Measurements from ENCODE around the gene SAMD13. TPM values are rescaled to one million over a fixed set of nuclear protein-coding genes. Genes with fewer than 3 reads are reported as not detected.
"Not testable (repeated sequence)": the region's sequence is repeated elsewhere in the genome, so short reads cannot be mapped to it uniquely, and the experiment has no call there.

Gene SAMD13
- total and polyA plus RNA-seq, 5 experiments from 2014 or later, result 0.57 to 1.3 (median 1.2) TPM

- DNase-seq (no peak), ATAC-seq (no peak)
- Mint-ChIP-seq H3K4me3 (no peak overlapping the region), H3K4me1 (peaks cover 7 to 16% (median 12%) of the 10 kb centered on the region in 4 donors), H3K36me3 (no peaks in the 10 kb centered on the region), H3K27ac (no peak overlapping the region), H3K27me3 (no peaks in the 10 kb centered on the region), H3K9me3 (no peaks in the 10 kb centered on the region)
- POLR2A ChIA-PET, result no interaction called here
Observed at GRCh38 chr1:84267476-84267875, 34.0 kb upstream of the SAMD13 start.

GRCh38 chr1:84268346-84268745 is 33.2 kb upstream of the SAMD13 start:
- no peaks in the 10 kb centered on the region for H3K36me3 Mint-ChIP-seq
- H3K4me3 Mint-ChIP-seq, result no peak overlapping the region

GRCh38 chr1:84269306-84269705 is 32.2 kb upstream of the SAMD13 start:
- Mint-ChIP-seq H3K4me3 (no peak overlapping the region), H3K27me3 (no peaks in the 10 kb centered on the region), H3K4me1 (peaks cover 4 to 20% (median 12%) of the 10 kb centered on the region in 4 donors), H3K36me3 (no peaks in the 10 kb centered on the region), H3K9me3 (peaks cover 0 to 3% (median 0%) of the 10 kb centered on the region in 9 donors), H3K27ac (no peak overlapping the region)
- POLR2A ChIA-PET, result no interaction called here
- ATAC-seq (no peak), DNase-seq (no peak)

More at GRCh38 chr1:84268346-84268745, 33.2 kb upstream of the SAMD13 start:
- POLR2A ChIA-PET, result no interaction called here
- no peaks in the 10 kb centered on the region for H3K27me3 Mint-ChIP-seq
- ATAC-seq (no peak), DNase-seq (no peak)
- peaks cover 4 to 20% (median 12%) of the 10 kb centered on the region in 4 donors for H3K4me1 Mint-ChIP-seq
- peaks cover 0 to 3% (median 0%) of the 10 kb centered on the region in 9 donors for H3K9me3 Mint-ChIP-seq
- H3K27ac Mint-ChIP-seq, result no peak overlapping the region

- H3K9me3 Mint-ChIP-seq, result peaks cover 0 to 3% (median 0%) of the 10 kb centered on the region in 9 donors
- POLR2A ChIA-PET, result interaction anchor here (0.6 kb wide), 1 partner anchor 118 kb away, joined by 5 read pairs; no protein-coding TSS in a partner anchor
- peaks cover 0 to 2% (median 0%) of the 10 kb centered on the region in 3 donors for H3K36me3 Mint-ChIP-seq
- H3K27me3 Mint-ChIP-seq, result no peaks in the 10 kb centered on the region
- DNase-seq (peak in 2 of 10 donors; percentile 16 to 20), ATAC-seq (peak; percentile 55 to 70)
- peak overlapping the region in 9 of 10 donors; percentile 23 to 71 (median 51) for H3K4me3 Mint-ChIP-seq
- peaks cover 4 to 20% (median 12%) of the 10 kb centered on the region in 4 donors for H3K4me1 Mint-ChIP-seq
- H3K27ac Mint-ChIP-seq, result peak overlapping the region; percentile 9 to 86 (median 72)
Observed at GRCh38 chr1:84271441-84272151, 29.9 kb upstream of the SAMD13 start.

- Mint-ChIP-seq H3K27me3 (no peaks in the 10 kb centered on the region), H3K27ac (peak overlapping the region in 1 of 10 donors; percentile 45), H3K36me3 (peaks cover 0 to 7% (median 0%) of the 10 kb centered on the region in 3 donors), H3K4me1 (peaks cover 4 to 20% (median 12%) of the 10 kb centered on the region in 4 donors), H3K9me3 (peaks cover 0 to 3% (median 0%) of the 10 kb centered on the region in 9 donors), H3K4me3 (no peak overlapping the region)
- POLR2A ChIA-PET, result no interaction called here
- DNase-seq, result no peak
- ATAC-seq, result no peak
Observed at GRCh38 chr1:84272401-84272800, 29.1 kb upstream of the SAMD13 start.

- H3K9me3 Mint-ChIP-seq, result peaks cover 0 to 3% (median 0%) of the 10 kb centered on the region in 9 donors
- ATAC-seq (no peak), DNase-seq (no peak)
- H3K4me3 Mint-ChIP-seq, result no peak overlapping the region
- H3K36me3 Mint-ChIP-seq, result peaks cover 0 to 7% (median 0%) of the 10 kb centered on the region in 3 donors
- no peaks in the 10 kb centered on the region for H3K27me3 Mint-ChIP-seq
- POLR2A ChIA-PET, result no interaction called here
- peak overlapping the region in 1 of 10 donors; percentile 40 for H3K27ac Mint-ChIP-seq
- peaks cover 0 to 3% (median 0%) of the 10 kb centered on the region in 4 donors for H3K4me1 Mint-ChIP-seq
Observed at GRCh38 chr1:84277343-84278059, 24.0 kb upstream of the SAMD13 start.

GRCh38 chr1:84278905-84279304 is 22.6 kb upstream of the SAMD13 start:
- POLR2A ChIA-PET, result no interaction called here
- H3K36me3 Mint-ChIP-seq, result peaks cover 0 to 7% (median 0%) of the 10 kb centered on the region in 3 donors
- ATAC-seq (no peak), DNase-seq (no peak)
- H3K9me3 Mint-ChIP-seq, result no peaks in the 10 kb centered on the region
- H3K4me3 Mint-ChIP-seq, result no peak overlapping the region
- H3K27me3 Mint-ChIP-seq, result no peaks in the 10 kb centered on the region
- H3K4me1 Mint-ChIP-seq, result no peaks in the 10 kb centered on the region
- peak overlapping the region in 1 of 10 donors; percentile 2 for H3K27ac Mint-ChIP-seq

- DNase-seq (no peak), ATAC-seq (no peak)
- H3K4me1 Mint-ChIP-seq, result no peaks in the 10 kb centered on the region
- no peak overlapping the region for H3K4me3 Mint-ChIP-seq
- no peak overlapping the region for H3K27ac Mint-ChIP-seq
- H3K27me3 Mint-ChIP-seq, result peaks cover 0 to 5% (median 3%) of the 10 kb centered on the region in 5 donors
- H3K36me3 Mint-ChIP-seq, result peaks cover 0 to 10% (median 1%) of the 10 kb centered on the region in 3 donors
- H3K9me3 Mint-ChIP-seq, result peaks cover 0 to 7% (median 2%) of the 10 kb centered on the region in 9 donors
- POLR2A ChIA-PET, result no interaction called here
Observed at GRCh38 chr1:84280912-84281311, 20.6 kb upstream of the SAMD13 start.

GRCh38 chr1:84282780-84283333 is 18.7 kb upstream of the SAMD13 start:
- ATAC-seq (no peak), DNase-seq (no peak)
- H3K27me3 Mint-ChIP-seq, result peaks cover 0 to 5% (median 3%) of the 10 kb centered on the region in 5 donors
- H3K36me3 Mint-ChIP-seq, result peaks cover 0 to 13% (median 10%) of the 10 kb centered on the region in 3 donors
- H3K9me3 Mint-ChIP-seq, result peaks cover 5 to 25% (median 16%) of the 10 kb centered on the region in 9 donors
- POLR2A ChIA-PET, result no interaction called here
- H3K4me3 Mint-ChIP-seq, result no peak overlapping the region
- no peak overlapping the region for H3K27ac Mint-ChIP-seq
- no peaks in the 10 kb centered on the region for H3K4me1 Mint-ChIP-seq

- no peak overlapping the region for H3K27ac Mint-ChIP-seq
- POLR2A ChIA-PET, result no interaction called here
- H3K4me3 Mint-ChIP-seq, result no peak overlapping the region
- no peaks in the 10 kb centered on the region for H3K4me1 Mint-ChIP-seq
- no peak for DNase-seq
- H3K9me3 Mint-ChIP-seq, result peaks cover 5 to 28% (median 16%) of the 10 kb centered on the region in 9 donors
- H3K36me3 Mint-ChIP-seq, result peaks cover 0 to 16% (median 10%) of the 10 kb centered on the region in 3 donors
- peaks cover 0 to 5% (median 3%) of the 10 kb centered on the region in 5 donors for H3K27me3 Mint-ChIP-seq
- ATAC-seq, result no peak
Observed at GRCh38 chr1:84283381-84283780, 18.1 kb upstream of the SAMD13 start.

- no peak for ATAC-seq
- POLR2A ChIA-PET, result no interaction called here
Observed at GRCh38 chr1:84286071-84286470, 15.4 kb upstream of the SAMD13 start.

GRCh38 chr1:84287389-84287788 is 14.1 kb upstream of the SAMD13 start:
- H3K4me1 Mint-ChIP-seq, H3K27ac Mint-ChIP-seq, H3K4me3 Mint-ChIP-seq, POLR2A ChIA-PET, DNase-seq, H3K27me3 Mint-ChIP-seq, ATAC-seq: not testable (repeated sequence)
- Mint-ChIP-seq H3K36me3 (peaks cover 0 to 28% (median 23%) of the 10 kb centered on the region in 3 donors), H3K9me3 (peaks cover 11 to 40% (median 25%) of the 10 kb centered on the region in 9 donors)

More at GRCh38 chr1:84286071-84286470, 15.4 kb upstream of the SAMD13 start:
- Mint-ChIP-seq H3K36me3 (peaks cover 0 to 28% (median 23%) of the 10 kb centered on the region in 3 donors), H3K27ac (no peak overlapping the region), H3K4me1 (no peaks in the 10 kb centered on the region), H3K9me3 (peaks cover 11 to 39% (median 25%) of the 10 kb centered on the region in 9 donors), H3K27me3 (peaks cover 0 to 5% (median 3%) of the 10 kb centered on the region in 5 donors), H3K4me3 (no peak overlapping the region)
- DNase-seq, result no peak
